GM18873 (cell line): Measurements from ENCODE around the gene NFAT5.
A peak's percentile ranks its signal among the peaks of the same experiment; 100 is the strongest.
"Not testable (repeated sequence)": the region's sequence is repeated elsewhere in the genome, so short reads cannot be mapped to it uniquely, and the experiment has no call there.

Experiments
- ATAC-seq: cut with Tn5 transposase; IDR thresholded peaks from one replicate; pipeline ENCODE4 v1.9.1; 2021; ENCODE audit warnings: mild to moderate bottlenecking, moderate library complexity, moderate number of reproducible peaks; ENCODE audit not compliant: unreplicated experiment, low FRiP score

The NFAT5 gene

DNA sequence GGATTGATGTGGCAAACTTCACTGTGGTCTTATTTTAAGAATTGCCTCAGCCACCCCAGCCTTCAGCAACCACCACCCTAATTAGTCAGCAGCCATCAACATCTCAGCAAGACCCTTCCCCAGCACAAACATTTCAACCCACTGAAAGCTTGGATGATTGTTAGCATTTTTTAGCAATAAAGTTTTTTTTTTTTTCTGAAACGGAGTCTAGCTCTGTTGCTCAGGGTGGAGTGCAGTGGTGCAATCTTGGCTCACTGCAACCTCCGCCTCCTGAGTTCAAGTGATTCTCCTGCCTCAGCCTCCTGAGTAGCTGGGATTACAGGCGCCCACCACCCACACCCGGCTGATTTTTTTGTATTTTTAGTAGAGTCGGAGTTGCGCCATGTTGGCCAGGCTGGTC lies 19.1 kb upstream of the NFAT5 start:
- not testable (repeated sequence) for ATAC-seq

DNA sequence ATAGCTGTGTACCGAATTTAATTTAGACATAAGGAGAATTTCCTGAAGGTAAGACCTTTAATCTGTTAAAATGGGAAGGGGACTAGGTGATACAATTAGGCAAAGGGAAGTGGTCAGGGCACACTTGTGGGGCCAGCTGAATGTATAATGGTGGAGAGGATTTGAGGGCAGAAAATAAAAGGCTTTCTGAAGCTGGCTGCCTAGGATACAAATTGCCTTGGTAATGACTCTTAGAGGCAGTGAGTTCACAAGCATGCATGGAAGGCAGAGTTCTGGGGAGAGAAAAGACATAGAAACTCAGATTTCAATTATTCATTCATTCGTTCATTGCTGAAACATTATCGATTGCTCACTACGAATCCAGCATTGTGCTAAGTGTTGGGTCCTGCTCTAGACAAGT lies 12.4 kb upstream of the NFAT5 start:
- ATAC-seq = no peak

DNA sequence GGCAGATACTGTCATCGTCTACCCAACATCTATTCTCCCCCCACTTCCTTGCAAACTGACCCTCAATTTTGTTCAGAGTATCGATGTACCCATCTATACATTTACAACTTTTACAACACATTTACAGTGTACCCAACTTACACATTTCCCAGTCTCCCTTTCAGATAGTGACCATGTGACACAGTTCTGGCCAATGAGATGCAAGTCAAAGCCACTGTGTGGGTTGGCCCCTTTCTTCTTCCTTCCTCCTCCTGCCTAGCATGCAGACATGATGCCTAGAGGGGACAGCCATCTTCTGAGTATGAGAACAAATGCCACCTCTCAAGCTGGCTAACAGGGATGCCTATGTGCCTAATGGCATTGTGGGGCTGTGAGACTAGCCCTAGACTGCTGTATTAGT lies 11.3 kb upstream of the NFAT5 start:
- ATAC-seq = no peak

DNA sequence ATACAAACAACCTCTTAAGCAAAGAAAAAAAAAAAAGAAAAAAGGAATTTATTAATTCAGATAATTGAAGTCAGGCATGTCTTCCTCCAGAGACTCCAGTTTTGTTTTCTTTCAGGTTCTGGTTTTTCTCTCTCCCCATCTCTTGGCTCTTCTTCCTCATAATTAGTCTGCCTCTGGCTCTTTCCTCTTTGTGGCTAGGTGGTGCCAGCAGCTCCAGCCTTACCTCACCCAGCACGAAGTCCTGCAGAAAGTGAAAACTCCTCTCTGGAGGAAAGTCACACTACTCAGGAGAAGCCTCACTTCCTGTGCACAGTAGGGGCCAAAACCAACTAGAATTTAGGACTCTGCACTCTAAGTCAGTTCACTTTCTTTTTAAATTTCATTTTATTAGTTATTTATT lies 10.3 kb upstream of the NFAT5 start:
- ATAC-seq = no peak

DNA sequence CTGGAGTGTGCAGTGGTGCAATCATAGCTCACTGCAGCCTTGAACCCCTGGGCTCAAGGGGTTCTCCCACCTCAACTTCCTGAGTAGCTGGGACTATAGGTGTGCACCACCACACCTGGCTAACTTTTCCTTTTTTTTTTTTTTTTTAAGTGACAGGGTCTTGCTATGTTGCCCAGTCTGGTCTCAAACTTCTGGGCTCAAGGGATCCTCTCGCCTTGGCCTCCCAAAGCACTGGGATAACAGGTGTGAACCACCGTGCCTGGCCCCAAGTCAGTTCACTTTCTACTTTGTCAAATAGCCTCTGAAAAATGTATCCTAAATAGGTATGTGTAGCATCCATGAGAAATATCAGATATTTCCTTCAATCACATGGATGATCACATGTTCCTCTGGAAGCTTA lies 9.9 kb upstream of the NFAT5 start:
- no peak for ATAC-seq

DNA sequence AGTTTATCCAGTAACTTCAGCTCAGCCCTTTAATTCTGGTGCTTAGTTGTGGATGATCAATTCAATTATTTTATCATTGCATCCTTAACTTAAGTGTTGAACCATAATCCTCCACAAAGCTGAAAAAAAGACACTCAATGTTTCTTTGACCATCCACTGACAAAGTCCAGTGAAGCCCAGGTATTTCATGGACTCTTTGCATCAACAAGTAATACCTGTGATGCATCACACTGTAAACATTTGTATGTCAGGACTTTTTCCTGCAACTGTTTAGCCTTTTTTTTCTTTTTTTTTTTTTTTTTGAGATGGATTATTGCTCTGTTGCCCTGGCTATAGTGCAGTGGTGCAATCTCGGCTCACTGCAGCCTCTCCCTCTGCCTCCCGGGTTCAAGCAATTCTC lies 6.6 kb upstream of the NFAT5 start:
- no peak for ATAC-seq

DNA sequence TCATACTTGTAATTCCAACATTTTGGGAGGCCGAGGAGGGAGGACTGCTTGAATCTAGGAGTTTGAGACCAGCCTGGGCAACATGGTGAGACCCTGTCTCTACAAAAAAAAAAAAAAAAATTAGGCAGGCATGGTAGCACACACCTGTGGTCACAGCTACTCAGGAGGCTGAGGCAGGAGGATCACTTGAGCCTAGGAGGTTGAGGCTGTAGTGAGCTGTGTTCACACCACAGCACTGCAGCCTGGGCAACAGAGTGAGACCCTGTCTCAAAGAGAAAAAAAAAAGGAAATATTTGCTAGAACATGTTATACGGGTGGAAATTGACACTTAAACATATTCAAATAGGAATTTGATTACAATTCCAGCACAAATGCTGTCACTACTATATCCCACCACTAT lies 4.4 kb upstream of the NFAT5 start:
- not testable (repeated sequence) for ATAC-seq

DNA sequence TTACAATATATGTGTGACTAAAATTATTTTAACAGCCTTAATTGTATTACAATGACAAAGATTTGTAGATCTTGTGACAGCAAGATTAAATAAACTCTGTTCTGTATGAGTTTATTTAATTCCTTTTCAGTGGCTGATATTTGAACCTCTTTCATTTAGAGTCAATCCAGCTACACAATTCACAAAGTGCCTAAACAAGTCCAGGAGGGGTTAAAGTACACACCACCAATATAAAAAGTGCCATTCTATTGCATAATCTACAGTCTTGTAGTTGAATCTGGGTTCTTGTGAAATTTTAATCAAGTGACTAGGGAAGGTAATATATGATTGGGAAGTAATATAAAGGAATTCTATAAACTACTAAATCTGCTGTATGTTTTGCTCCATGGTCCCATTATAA lies 3.9 kb upstream of the NFAT5 start:
- ATAC-seq = no peak

DNA sequence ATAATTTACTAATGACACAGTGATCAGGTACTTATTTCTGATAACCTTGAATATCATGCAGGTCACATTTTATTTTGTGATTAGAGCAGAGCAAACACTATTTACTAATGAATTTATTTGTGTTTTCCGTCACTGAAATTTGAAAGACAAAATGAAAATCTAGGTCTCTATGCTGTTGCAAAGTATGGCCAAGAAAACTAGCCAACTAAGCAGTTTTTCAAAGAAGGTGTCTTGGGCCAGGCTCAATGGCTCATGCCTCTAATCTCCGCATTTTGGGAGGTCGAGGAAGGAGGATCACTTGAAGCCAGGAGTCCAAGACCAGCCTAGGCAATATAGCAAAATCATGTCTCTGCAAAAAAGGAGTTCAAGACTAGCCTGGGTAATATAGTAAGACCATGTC lies 3.0 kb upstream of the NFAT5 start:
- ATAC-seq = no peak

DNA sequence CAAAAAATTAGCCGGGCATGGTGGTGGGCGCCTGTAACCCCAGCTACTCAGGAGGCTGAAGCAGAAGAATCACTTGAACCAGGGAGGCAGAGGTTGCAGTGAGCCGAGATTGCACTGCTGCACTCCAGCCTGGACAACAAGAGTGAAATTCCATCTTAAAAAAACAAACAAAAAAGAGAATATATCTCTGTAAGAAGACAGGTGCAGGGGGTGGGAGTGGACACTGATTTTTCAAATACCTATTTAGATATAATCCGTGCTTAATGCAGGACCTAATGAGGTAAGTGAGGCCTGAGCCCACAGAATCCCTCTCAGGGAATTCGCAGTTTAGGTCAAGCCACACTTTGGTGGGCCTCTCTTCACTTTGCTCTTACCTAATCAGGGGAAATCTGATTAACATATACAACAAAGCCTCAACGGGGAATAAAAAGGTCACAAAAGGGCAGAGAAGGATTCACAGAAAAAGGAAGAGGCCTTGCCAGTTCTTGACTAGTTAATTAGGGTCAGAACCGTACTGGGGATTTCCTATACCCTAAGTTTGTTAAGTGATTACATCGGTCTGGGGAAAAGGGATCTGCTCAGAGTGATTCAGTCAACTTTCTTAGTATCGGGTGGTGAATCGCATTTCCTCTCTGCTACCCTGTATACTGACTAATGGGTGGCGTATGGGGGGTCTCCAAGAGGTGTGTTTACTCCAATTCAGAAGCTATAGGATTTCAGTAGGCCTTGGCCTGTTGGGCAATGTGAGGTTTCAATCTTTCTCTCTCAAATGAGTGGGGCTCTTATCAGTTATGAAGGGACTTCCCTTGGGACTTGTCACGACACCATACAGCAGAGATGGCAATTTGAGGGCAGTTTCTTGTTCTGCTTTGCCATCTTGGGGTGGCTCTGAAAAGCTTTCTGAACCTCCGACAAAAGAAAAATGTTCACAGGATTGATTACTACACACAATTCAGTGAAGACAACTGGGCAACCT lies 1.9 kb upstream of the NFAT5 start:
- ATAC-seq = peak; percentile 51

DNA sequence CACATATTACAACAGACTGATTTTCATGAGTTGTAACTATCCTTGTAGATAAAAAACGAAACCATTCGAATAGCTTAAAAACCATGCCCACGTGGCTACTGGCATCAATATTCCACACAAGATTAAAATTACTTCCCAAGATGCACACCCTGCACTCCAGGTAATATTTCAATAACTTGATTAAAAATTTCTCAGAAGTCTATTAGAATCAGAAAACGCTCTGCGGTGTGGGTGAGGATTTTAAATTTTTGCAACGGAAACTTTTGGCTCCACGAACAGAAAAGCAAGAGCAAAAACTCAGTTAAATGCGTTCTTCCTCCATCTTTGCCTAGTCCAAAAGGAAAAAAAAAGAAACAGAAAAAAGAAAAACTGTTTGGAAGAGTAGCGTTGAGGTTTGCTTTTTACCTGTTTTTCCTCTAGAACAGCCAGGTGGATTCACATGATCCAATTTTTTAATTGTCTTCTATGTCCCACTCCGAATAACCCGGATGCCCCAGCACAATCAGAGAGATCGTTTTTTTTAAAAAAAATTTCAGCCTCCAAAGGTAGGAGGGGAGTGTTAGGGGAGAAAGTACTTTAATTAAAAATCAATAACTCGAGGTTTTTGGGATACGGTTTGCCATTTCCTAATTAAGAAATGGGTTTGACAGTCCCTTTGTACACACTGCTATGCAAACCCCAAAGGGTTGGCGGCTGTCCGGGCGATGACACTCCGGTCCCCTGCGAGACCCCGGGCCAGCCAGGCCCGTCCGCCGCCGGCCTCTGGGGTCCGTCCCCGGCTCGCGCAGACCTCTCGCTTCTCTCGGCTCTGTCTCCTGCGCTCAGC lies 708 bp upstream of the NFAT5 start:
- ATAC-seq = no peak

DNA sequence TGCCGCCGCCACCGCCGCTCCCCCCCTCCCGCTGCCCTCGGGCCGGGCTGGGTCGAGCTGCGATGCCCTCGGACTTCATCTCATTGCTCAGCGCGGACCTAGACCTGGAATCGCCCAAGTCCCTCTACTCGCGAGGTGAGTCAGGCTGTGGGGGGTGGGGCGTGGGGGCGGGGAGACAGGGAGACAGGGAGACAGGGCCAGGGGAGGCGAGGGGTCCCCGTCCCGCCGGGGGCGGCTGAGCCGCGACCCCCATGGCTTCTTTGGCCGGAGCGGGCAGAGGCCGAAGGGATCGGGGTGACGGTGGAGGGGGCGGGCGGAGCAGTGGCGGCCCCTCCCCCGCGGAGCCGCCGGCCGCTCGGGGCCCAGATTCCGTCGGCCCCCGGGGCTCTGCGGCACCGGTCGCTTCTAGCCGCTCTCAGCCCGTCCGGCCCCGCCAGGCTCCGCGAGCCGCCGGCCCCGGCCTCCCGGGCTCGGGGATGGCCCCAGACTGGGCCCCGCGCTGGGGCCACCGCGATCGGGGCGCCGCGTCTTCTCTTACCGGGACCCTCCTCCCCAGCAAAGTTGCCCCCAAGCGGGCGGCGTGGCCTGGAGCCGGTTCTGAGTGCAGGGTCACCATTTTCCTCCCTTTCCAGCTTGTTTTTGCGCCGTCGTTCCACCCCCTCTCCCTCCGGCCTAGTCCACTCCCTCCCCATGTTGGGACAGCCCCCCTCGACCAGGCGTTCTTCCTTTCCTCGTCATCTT lies 644 bp downstream of the NFAT5 start:
- no peak for ATAC-seq

DNA sequence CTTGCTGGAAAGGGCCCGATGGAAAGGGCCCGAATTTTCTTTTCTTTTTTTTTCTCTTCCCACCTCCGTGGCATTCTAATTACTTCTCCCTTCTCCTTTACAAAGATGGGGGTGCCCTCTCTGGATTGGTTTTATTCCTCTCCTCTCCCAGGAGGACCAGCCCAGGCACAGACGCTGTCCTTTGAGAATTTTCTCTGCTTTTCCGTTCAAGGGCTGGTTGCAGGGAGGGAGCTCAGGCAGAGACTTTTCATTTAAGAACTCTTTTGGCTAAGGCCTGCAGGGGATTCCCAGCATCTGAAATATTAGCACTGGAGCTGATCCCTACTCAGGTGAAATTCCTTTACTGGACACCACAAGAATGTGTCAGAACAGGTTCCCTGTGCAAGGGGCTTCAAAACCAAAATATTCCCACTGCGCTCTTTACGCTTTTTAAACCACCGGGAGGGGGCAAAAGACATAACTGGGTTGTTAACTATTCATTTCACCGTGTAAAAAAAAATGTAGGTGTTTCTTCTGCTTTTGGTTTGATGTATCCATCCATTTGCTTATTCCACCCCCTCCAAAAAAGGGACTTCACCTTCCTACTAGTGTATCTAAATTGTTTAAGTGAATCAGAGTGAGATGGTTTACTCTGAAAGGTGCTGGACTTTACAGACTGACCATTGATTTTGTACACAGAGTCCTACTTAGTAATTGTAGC lies 1.4 kb downstream of the NFAT5 start:
- ATAC-seq = no peak

DNA sequence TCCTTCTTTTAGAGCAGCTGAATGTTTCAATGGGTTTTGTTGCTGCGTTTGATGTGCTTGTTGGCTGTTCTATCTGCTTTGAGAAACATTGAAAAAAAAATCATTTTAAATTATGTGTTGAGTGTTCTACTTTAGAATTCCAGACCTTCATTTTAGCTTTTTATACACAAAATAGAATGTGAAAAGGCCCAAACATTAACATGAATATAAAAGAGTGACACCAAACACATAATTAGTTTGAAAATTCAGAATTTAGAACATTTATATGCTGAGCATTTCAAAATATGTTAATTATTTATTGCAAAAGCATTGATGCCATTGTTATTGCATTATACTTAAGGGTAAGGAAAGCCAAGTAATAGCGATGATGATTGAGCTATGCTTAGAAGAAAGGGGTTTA lies 2.9 kb downstream of the NFAT5 start:
- no peak for ATAC-seq

DNA sequence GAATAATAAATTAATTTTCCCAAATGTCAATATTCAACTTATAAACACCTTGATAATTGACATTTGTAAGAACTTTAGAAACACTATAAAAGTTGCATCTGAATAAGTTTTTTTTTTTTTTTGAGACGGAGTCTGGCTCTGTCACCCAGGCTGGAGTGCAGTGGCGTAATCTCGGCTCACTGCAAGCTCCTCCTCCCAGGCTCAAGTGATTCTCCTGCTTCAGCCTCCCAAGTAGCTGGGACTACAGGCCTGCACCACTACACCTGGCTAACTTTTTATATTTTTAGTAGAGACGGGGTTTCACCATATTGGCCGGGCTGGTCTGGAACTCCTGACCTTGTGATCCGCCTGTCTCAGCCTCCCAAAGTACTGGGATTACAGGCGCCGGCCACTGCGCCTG lies 13.0 kb downstream of the NFAT5 start:
- ATAC-seq = not testable (repeated sequence)

DNA sequence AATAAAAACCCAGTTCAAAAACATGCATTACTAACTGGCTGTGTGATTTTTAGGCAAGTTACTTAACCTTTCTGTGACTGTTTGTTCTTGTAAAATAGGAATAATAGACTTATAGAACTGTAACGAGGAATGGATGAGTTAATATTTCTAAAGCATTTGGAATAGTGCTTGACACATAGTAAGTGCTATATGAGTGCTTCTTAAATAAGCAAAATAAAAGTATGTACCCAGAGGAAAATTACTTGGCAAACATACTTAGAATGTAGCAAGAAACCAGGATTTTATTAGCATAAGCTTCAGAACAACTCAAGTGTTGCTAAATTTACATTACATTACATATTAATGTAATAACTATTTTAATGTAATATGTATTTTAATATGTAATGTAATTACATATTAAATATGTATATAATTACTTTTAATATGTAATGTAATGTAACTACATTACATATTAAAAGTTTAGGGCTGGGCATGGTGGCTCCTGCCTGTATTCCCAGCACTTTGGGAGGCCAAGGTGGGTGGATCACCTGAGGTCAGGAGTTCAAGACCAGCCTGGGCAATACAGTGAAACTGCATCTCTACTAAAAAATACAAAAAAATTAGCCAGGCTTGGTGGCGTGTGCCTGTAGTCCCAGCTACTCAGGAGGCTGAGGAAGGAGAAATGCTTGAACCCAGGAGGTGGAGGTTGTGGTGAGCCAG lies 14.2 kb downstream of the NFAT5 start:
- ATAC-seq = no peak

DNA sequence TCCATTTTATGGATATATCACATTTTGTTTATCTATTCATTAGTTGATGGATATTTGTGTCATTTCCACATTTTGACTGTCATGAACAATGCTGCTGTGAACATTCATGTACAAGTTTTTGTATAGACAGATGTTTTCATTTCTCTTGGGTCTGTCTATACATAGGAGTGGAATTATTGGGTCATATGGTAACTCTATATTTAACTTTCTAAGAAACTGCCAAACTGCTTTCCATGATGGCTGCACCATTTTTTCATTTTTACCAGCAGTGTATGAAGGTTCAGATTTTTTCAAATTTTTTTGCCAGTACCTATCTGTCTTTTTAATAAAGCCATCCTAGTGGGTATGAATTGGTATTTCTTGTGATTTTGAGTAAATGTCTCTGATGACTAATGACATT lies 15.5 kb downstream of the NFAT5 start:
- ATAC-seq = no peak

DNA sequence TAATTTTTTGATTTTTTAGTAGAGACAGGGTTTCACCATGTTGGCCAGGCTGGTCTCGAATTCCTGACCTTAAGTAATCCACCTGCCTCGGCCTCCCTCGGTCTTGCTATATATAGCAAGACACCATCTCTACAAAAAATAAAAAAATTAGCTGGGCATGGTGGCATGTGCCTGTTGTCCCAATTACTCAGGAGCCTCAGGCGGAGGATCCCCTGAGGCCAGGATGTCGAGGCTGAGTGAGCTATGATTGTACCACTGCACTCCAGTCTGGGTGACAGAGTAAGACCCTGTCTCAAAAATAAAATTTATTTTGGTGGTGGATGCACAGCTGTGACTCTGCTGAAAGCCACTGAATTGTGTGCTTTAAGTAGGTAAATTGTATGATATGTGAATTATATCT lies 18.7 kb downstream of the NFAT5 start:
- ATAC-seq = not testable (repeated sequence)

DNA sequence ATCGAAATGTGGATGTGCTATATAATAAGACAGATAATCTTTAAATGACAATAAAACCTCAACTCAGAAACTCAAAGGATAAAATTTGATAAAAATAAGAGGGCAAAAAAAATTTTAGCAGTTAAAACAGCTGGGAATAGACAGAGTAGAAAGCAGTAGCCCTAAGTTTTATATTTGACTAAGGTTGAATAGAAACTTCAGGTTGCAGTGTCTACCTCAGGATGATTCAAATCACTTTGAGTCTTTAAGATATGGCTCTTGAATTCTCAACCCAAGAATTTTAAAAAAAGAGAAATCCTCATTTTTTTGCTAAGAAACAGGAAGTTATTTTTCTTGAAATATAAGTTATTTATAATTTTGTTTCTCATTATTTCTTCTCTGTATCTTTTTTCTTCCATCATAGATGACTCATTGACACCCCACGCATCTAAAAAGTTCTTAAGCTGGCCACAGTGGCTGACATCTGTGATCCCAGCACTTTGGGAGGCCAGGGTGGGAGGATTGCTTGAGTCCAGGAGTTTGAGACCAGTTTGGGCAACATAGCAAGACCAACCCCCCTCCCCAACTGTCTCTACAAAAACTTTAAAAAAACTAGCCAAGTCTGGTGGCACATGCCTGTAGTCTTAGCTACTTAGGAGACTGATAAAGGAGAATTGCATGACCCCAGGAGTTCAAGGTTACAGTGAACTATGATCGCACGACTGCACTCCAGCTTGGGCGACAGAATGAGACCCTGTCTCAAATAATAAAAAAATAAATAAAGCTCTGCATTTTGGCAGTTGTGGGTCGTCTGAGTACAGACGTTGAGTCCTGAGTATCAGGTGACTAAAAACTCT lies 23.9 kb downstream of the NFAT5 start:
- no peak for ATAC-seq
